Activated CD8-positive, alpha-beta T cell treated with anti-CD3 and anti-CD28 coated beads, Interleukin-2, amount 10 ng/mL, durations not matched to agents 7 days and 5 days (primary cell): ENCODE results near the gene OSBPL8. TPM values are rescaled to one million over a fixed set of nuclear protein-coding genes. Genes with fewer than 3 reads are reported as not detected.

ENCODE experiments used
- ATAC-seq: fragments of 150-1000 bp; cut with Tn5 transposase; one replicate; pipeline ENCODE4 v1.10.0; 2021; ENCODE audit warnings: moderate library complexity
- CTCF ChIA-PET: fragments of 350-600 bp; sonication (Branson Sonifier 250); formaldehyde crosslinking; loops from one replicate; lab custom pipeline; 2021; ENCODE audit warnings: antibody characterized with exemption; lab: Charles Lee
- POLR2A ChIA-PET: fragments of 350-600 bp; sonication (Branson Sonifier 250); formaldehyde crosslinking; loops from one replicate; lab custom pipeline; 2021; ENCODE audit warnings: antibody characterized with exemption; lab: Charles Lee
- DNase-seq: peaks from one replicate; pipeline ENCODE4 v3.0.0-alpha.2; 2020
- H3K27ac Mint-ChIP-seq: one replicate; pipeline ENCODE4 v1.8.0; 2021; ENCODE audit warnings: mild to moderate bottlenecking, mixed read lengths
- H3K27me3 Mint-ChIP-seq: one replicate; pipeline ENCODE4 v1.8.0; 2021; ENCODE audit warnings: low read depth, mixed read lengths
- H3K36me3 Mint-ChIP-seq: one replicate; pipeline ENCODE4 v1.8.0; 2021; ENCODE audit warnings: low read depth, mixed read lengths
- H3K4me1 Mint-ChIP-seq: one replicate; pipeline ENCODE4 v1.8.0; 2021; ENCODE audit warnings: low read depth, mixed read lengths
- H3K4me3 Mint-ChIP-seq: one replicate; pipeline ENCODE4 v1.8.0; 2021; ENCODE audit warnings: mild to moderate bottlenecking, mixed read lengths
- H3K9me3 Mint-ChIP-seq: one replicate; pipeline ENCODE4 v1.8.0; 2022; ENCODE audit warnings: mixed read lengths; ENCODE audit not compliant: insufficient read depth
- total RNA-seq, 2 experiments: library from RNA; stranded (reverse); gene quantifications; one replicate each; pipeline ENCODE4 v1.2.3, GENCODE V29; 2021

Gene OSBPL8
- total RNA-seq, 2 experiments from 2014 or later, result 113 to 119 TPM

DNA sequence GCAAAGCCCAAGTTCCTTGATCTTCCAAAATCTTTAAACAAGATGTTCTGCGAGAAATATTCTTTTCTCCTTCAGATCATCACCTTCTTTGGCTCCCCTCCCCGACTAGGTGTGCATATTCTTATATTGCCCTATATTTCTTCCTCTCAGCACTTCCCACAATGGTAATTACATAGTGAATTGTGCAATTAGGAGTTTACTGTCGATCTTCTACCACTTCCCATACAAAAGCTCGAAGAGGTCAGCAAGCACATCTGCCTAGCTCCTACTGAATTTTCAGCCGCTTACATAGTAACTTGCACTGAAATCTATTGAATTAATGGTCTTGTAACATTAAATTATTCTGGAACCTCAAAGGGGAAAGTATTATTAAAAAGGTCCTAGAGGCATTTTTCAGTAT, 16.7 kb downstream of the OSBPL8 start:
- ATAC-seq, result no peak
- peaks cover 42% of the 10 kb centered on the region for H3K4me1 Mint-ChIP-seq
- peaks cover 4% of the 10 kb centered on the region for H3K36me3 Mint-ChIP-seq
- ChIA-PET CTCF (no interaction called here), POLR2A (interaction anchor here (0.6 to 3.1 kb wide), 2 partner anchors 16 to 574 kb away, joined by 4 to 14 read pairs; partner anchors contain the start of gene OSBPL8)
- H3K27me3 Mint-ChIP-seq, result no peaks in the 10 kb centered on the region
- no peak overlapping the region for H3K4me3 Mint-ChIP-seq
- DNase-seq, result no peak
- no peaks in the 10 kb centered on the region for H3K9me3 Mint-ChIP-seq
- H3K27ac Mint-ChIP-seq, result no peak overlapping the region

GRCh38 chr12:76539727-76540126, 19.8 kb downstream of the OSBPL8 start:
- Mint-ChIP-seq H3K9me3 (no peaks in the 10 kb centered on the region), H3K27ac (no peak overlapping the region), H3K4me3 (no peak overlapping the region), H3K4me1 (peaks cover 20% of the 10 kb centered on the region), H3K36me3 (peaks cover 12% of the 10 kb centered on the region), H3K27me3 (no peaks in the 10 kb centered on the region)
- DNase-seq (no peak), ATAC-seq (no peak)
- POLR2A ChIA-PET, result no interaction called here
- CTCF ChIA-PET, result no interaction called here

DNA sequence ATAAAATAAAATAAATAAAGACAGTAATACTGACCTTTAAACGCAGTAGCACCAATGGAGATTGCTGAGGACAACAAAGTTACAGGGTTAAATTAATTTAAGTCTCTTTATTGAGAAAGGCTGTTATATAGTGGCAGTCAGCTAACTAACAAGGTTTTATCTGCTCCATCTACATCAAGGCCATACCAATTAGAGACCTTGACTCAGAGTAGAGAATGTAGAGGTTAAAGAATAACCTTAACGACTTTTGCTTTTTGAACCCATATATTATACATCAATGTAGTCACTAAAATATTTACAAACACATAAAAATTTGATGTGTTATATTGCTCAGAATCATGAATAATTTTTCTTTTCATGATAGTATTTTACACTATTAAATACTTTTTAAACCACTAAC, 21.6 kb downstream of the OSBPL8 start:
- ATAC-seq (no peak), DNase-seq (no peak)
- no peak overlapping the region for H3K27ac Mint-ChIP-seq
- peaks cover 16% of the 10 kb centered on the region for H3K4me1 Mint-ChIP-seq
- ChIA-PET CTCF (no interaction called here), POLR2A (no interaction called here)
- H3K36me3 Mint-ChIP-seq, result peaks cover 23% of the 10 kb centered on the region
- no peak overlapping the region for H3K4me3 Mint-ChIP-seq
- H3K9me3 Mint-ChIP-seq, result no peaks in the 10 kb centered on the region
- H3K27me3 Mint-ChIP-seq, result no peaks in the 10 kb centered on the region

- CTCF ChIA-PET, result no interaction called here
- Mint-ChIP-seq H3K27me3 (no peaks in the 10 kb centered on the region), H3K36me3 (peaks cover 28% of the 10 kb centered on the region), H3K9me3 (no peaks in the 10 kb centered on the region), H3K4me1 (peaks cover 8% of the 10 kb centered on the region), H3K4me3 (no peak overlapping the region), H3K27ac (no peak overlapping the region)
- ATAC-seq (no peak), DNase-seq (no peak)
- POLR2A ChIA-PET, result interaction anchor here (0.7 kb wide), 1 partner anchor 379 kb away, joined by 3 read pairs; no protein-coding TSS in a partner anchor
These were observed 23.0 kb downstream of the OSBPL8 start for GRCh38 chr12:76536546-76536945.

DNA sequence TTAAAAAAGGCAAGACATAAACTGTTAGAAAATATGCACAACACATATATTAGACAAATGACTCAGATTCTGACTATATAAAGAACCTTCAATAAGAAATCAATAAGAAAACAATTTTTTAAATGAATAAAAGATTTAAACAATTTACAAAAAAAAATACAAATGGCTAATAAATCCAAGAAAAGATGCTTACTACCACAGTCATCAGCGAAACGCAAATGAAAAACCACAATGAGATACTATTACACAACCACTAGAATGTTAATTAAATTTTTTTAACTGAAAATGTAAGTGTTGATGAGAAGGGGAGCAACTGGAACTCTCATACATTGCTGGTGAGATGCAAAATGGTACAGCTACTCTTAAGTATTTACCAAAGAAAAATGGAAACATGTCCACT, 24.4 kb downstream of the OSBPL8 start:
- no peaks in the 10 kb centered on the region for H3K9me3 Mint-ChIP-seq
- no peak for ATAC-seq
- no peak for DNase-seq
- peaks cover 7% of the 10 kb centered on the region for H3K4me1 Mint-ChIP-seq
- ChIA-PET POLR2A (no interaction called here), CTCF (no interaction called here)
- H3K4me3 Mint-ChIP-seq, result no peak overlapping the region
- H3K27ac Mint-ChIP-seq, result no peak overlapping the region
- H3K27me3 Mint-ChIP-seq, result no peaks in the 10 kb centered on the region
- peaks cover 38% of the 10 kb centered on the region for H3K36me3 Mint-ChIP-seq

- CTCF ChIA-PET, result no interaction called here
These were observed 26.2 kb downstream of the OSBPL8 start for GRCh38 chr12:76533331-76533730.

DNA sequence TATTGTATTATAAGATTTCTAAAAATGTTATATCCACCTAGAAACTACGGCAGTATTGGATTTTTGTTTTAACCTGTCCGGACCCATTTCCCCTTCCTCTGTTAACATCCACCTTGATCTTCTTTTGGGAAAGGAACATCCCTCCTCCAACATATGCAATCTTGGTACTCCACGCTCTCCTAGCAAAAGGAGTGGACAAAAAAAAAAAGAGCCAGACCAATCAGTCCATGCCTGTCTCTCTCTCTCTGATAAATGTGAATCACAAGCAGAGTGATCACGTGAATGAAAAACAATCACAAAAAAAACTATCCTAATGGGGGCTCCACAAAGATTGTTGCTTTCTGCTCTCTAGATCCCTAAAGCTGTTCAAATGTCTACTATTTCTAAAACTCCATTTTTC, 27.1 kb downstream of the OSBPL8 start:
- ChIA-PET CTCF (no interaction called here), POLR2A (interaction anchor here (0.6 kb wide), 1 partner anchor 13 kb away, joined by 4 read pairs; no protein-coding TSS in a partner anchor)
- no peak for DNase-seq
- no peak overlapping the region for H3K4me3 Mint-ChIP-seq
- peaks cover 3% of the 10 kb centered on the region for H3K4me1 Mint-ChIP-seq
- H3K27me3 Mint-ChIP-seq, result no peaks in the 10 kb centered on the region
- H3K27ac Mint-ChIP-seq, result no peak overlapping the region
- H3K36me3 Mint-ChIP-seq, result peaks cover 46% of the 10 kb centered on the region
- no peak for ATAC-seq
- H3K9me3 Mint-ChIP-seq, result no peaks in the 10 kb centered on the region

More at GRCh38 chr12:76533331-76533730, 26.2 kb downstream of the OSBPL8 start:
- peaks cover 3% of the 10 kb centered on the region for H3K4me1 Mint-ChIP-seq
- ATAC-seq (no peak), DNase-seq (no peak)
- H3K4me3 Mint-ChIP-seq, result no peak overlapping the region
- no peak overlapping the region for H3K27ac Mint-ChIP-seq
- H3K27me3 Mint-ChIP-seq, result no peaks in the 10 kb centered on the region
- peaks cover 43% of the 10 kb centered on the region for H3K36me3 Mint-ChIP-seq
- POLR2A ChIA-PET, result interaction anchor here (0.6 kb wide), 1 partner anchor 13 kb away, joined by 4 read pairs; no protein-coding TSS in a partner anchor
- H3K9me3 Mint-ChIP-seq, result no peaks in the 10 kb centered on the region

- no peak overlapping the region for H3K4me3 Mint-ChIP-seq
- CTCF ChIA-PET, result interaction anchor here (1.0 kb wide), 1 partner anchor 16 kb away, joined by 3 read pairs; no protein-coding TSS in a partner anchor
These were observed 28.5 kb downstream of the OSBPL8 start for GRCh38 chr12:76531056-76531455.

DNA sequence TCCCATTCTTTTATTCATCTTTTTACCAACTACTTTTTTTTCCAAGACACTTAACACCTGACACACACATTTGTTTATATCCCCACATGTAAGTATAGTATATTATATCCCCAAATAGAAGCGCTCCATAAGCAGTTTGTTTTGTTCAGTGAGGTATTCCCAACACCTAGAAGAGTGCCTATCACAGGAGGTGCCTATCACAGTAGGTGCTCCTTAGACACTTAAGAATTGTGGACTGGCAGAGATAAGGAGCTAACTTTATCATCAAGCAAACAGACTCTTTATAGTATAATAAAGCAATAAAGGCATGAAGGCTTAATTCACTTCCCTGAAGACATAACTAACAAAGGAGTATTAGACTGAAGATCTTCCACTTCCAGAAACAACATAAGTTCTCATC, 29.1 kb downstream of the OSBPL8 start:
- ChIA-PET POLR2A (no interaction called here), CTCF (interaction anchor here (1.0 kb wide), 1 partner anchor 17 kb away, joined by 3 read pairs; no protein-coding TSS in a partner anchor)
- no peak overlapping the region for H3K4me3 Mint-ChIP-seq
- H3K27me3 Mint-ChIP-seq, result no peaks in the 10 kb centered on the region
- ATAC-seq, result no peak
- H3K27ac Mint-ChIP-seq, result no peak overlapping the region
- peaks cover 3% of the 10 kb centered on the region for H3K4me1 Mint-ChIP-seq
- H3K9me3 Mint-ChIP-seq, result no peaks in the 10 kb centered on the region
- peaks cover 41% of the 10 kb centered on the region for H3K36me3 Mint-ChIP-seq
- DNase-seq, result no peak

More at GRCh38 chr12:76531056-76531455, 28.5 kb downstream of the OSBPL8 start:
- ATAC-seq (no peak), DNase-seq (no peak)
- peaks cover 44% of the 10 kb centered on the region for H3K36me3 Mint-ChIP-seq
- no peaks in the 10 kb centered on the region for H3K9me3 Mint-ChIP-seq
- H3K27ac Mint-ChIP-seq, result no peak overlapping the region
- POLR2A ChIA-PET, result no interaction called here
- H3K27me3 Mint-ChIP-seq, result no peaks in the 10 kb centered on the region
- peaks cover 3% of the 10 kb centered on the region for H3K4me1 Mint-ChIP-seq

DNA sequence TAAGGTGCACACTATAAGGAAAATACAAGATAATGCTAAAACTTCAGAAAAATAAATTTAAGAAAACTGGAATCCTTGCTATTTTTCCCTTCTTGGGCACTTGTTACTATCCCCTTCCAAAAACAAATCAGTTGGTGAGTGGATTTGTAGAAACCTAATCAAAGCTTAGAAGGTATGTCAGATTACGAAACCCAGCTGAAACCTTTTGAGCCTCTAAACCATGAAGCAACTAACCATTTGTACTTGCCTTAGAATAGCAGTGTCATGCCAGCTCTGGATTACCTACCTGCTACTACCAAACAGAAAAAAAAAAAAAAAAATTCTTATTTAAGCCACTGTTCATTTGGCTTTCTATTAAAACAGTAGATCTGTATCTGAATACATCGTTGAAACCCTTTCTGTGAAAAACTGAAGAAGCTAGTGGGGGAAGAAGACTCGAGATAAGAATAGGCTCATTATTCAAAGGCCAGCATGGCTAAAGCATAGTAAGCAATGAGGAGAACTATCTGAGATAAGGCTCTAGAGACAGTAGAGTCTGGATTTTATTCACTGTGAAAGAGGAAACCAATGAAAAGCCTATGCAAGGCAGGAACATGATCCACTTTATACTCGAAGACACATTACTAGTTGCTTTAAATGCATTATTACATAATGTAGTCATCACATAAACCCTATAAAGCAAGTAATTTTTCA, 30.2 kb downstream of the OSBPL8 start:
- ATAC-seq (no peak), DNase-seq (no peak)
- ChIA-PET POLR2A (no interaction called here), CTCF (interaction anchor here (0.6 kb wide), 1 partner anchor 57 kb away, joined by 4 read pairs; no protein-coding TSS in a partner anchor)
- no peak overlapping the region for H3K4me3 Mint-ChIP-seq
- H3K36me3 Mint-ChIP-seq, result peaks cover 39% of the 10 kb centered on the region
- H3K4me1 Mint-ChIP-seq, result peaks cover under 1% of the 10 kb centered on the region
- H3K9me3 Mint-ChIP-seq, result peaks cover under 1% of the 10 kb centered on the region
- H3K27me3 Mint-ChIP-seq, result no peaks in the 10 kb centered on the region
- no peak overlapping the region for H3K27ac Mint-ChIP-seq

GRCh38 chr12:76523408-76523807, 36.2 kb downstream of the OSBPL8 start:
- Mint-ChIP-seq H3K36me3 (peaks cover 55% of the 10 kb centered on the region), H3K9me3 (peaks cover 24% of the 10 kb centered on the region), H3K4me3 (no peak overlapping the region), H3K4me1 (peaks cover 32% of the 10 kb centered on the region), H3K27ac (no peak overlapping the region), H3K27me3 (no peaks in the 10 kb centered on the region)
- no peak for ATAC-seq
- ChIA-PET CTCF (no interaction called here), POLR2A (interaction anchor here (0.7 kb wide), 1 partner anchor 31 kb away, joined by 3 read pairs; no protein-coding TSS in a partner anchor)
- DNase-seq, result no peak

GRCh38 chr12:76520348-76520747, 39.2 kb downstream of the OSBPL8 start:
- no peak for DNase-seq
- CTCF ChIA-PET, result no interaction called here
- Mint-ChIP-seq H3K4me1 (peaks cover 32% of the 10 kb centered on the region), H3K36me3 (peaks cover 59% of the 10 kb centered on the region), H3K27ac (no peak overlapping the region), H3K4me3 (no peak overlapping the region), H3K9me3 (peaks cover 24% of the 10 kb centered on the region), H3K27me3 (no peaks in the 10 kb centered on the region)
- ATAC-seq, result no peak
- POLR2A ChIA-PET, result interaction anchor here (0.6 kb wide), 1 partner anchor 13 kb away, joined by 4 read pairs; no protein-coding TSS in a partner anchor
